Measurements from ENCODE around the gene PJA2. TPM values are rescaled to one million over a fixed set of nuclear protein-coding genes. Genes with fewer than 3 reads are reported as not detected.
A peak's percentile ranks its signal among the peaks of the same experiment; 100 is the strongest.

The PJA2 gene
- total and polyA plus RNA-seq, 9 of the 15 experiments (the other 6 are each of a cell fraction or from before 2014, with no cell fraction given), result 25.1 to 82.1 (median 50.1) TPM

GRCh38 chr5:109418712-109419352 lies 9.1 kb upstream of the PJA2 start (continued):
- TF ChIP-seq MEF2D (tag; conservative IDR thresholded peaks at IDR 0.05; ENCODE audit: low read depth), result no peak
- no peak for TF ChIP-seq EGR1 (conservative IDR thresholded peaks at IDR 0.05)
- no peak for TF ChIP-seq NBN (IDR thresholded peaks at IDR 0.05; ENCODE audit: low read depth)
- no peak for TF ChIP-seq THAP7 (CRISPR knock-in tag; IDR thresholded peaks at IDR 0.05)
- no peak for TF ChIP-seq KHSRP (IDR thresholded peaks at IDR 0.05)
- no peak for TF ChIP-seq ZKSCAN8 (CRISPR knock-in tag; IDR thresholded peaks at IDR 0.05)
- TF ChIP-seq SAP30 (IDR thresholded peaks at IDR 0.05; ENCODE audit: borderline replicate concordance, insufficient read depth, low read depth, low read length, poor library complexity, severe bottlenecking), result no peak
- peak; percentile 30; the same call in 1 of the 2 replicates for TF ChIP-seq SMARCE1 (IDR thresholded peaks at IDR 0.05)
- no peak for TF ChIP-seq HSF4 (CRISPR knock-in tag; IDR thresholded peaks at IDR 0.05; ENCODE audit: borderline replicate concordance)
- TF ChIP-seq BDP1 (IDR thresholded peaks at IDR 0.05; ENCODE audit: insufficient read depth, insufficient read length), result no peak
- TF ChIP-seq BACH1 (tag; IDR thresholded peaks at IDR 0.05), result peak; percentile 62; the same call in 1 of the 2 replicates
- TF ChIP-seq ZNF589 (CRISPR knock-in tag; IDR thresholded peaks at IDR 0.05; ENCODE audit: low read depth), result no peak
- no peak for TF ChIP-seq PURB (CRISPR knock-in tag; IDR thresholded peaks at IDR 0.05; ENCODE audit: low read depth)
- TF ChIP-seq, protein P1, sequence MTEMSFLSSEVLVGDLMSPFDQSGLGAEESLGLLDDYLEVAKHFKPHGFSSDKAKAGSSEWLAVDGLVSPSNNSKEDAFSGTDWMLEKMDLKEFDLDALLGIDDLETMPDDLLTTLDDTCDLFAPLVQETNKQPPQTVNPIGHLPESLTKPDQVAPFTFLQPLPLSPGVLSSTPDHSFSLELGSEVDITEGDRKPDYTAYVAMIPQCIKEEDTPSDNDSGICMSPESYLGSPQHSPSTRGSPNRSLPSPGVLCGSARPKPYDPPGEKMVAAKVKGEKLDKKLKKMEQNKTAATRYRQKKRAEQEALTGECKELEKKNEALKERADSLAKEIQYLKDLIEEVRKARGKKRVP (CRISPR knock-in tag; IDR thresholded peaks at IDR 0.05), result peak; percentile 50; the same call in 1 of the 2 replicates
